ENCODE data around the gene PIMREG. TPM values are rescaled to one million over a fixed set of nuclear protein-coding genes. Genes with fewer than 3 reads are reported as not detected.

Gene PIMREG
- total RNA-seq, 1 experiment from 2014 or later, result 28.3 TPM

GRCh38 chr17:6488008-6488539, 43.8 kb downstream of the PIMREG start:
- intact Hi-C loops (cut with micrococcal nuclease; ENCODE audit: unreplicated experiment), result no loop called here
- Mint-ChIP-seq H3K27me3 (ENCODE audit: unreplicated experiment) (no peaks in the 10 kb centered on the region), H3K4me1 (ENCODE audit: low read depth, unreplicated experiment) (peaks cover 2% of the 10 kb centered on the region), H3K9me3 (ENCODE audit: low read depth, unreplicated experiment) (no peaks in the 10 kb centered on the region), H3K4me3 (ENCODE audit: low read depth, unreplicated experiment) (no peak overlapping the region), H3K27ac (ENCODE audit: unreplicated experiment) (no peak overlapping the region), H3K36me3 (ENCODE audit: insufficient read depth, unreplicated experiment) (no peaks in the 10 kb centered on the region)
- TF ChIP-seq CTCF (IDR thresholded peaks at IDR 0.05; ENCODE audit: unreplicated experiment), result no peak
- BruUV-seq (replicated peaks), result no TSS peak
- CTCF ChIA-PET, result no interaction called here
- no peak for DNase-seq

GRCh38 chr17:6489016-6489550, 44.8 kb downstream of the PIMREG start:
- H3K9me3 Mint-ChIP-seq (ENCODE audit: low read depth, unreplicated experiment), result no peaks in the 10 kb centered on the region
- peaks cover 12% of the 10 kb centered on the region for H3K4me1 Mint-ChIP-seq (ENCODE audit: low read depth, unreplicated experiment)
- no peak for TF ChIP-seq CTCF (IDR thresholded peaks at IDR 0.05; ENCODE audit: unreplicated experiment)
- H3K27ac Mint-ChIP-seq (ENCODE audit: unreplicated experiment), result no peak overlapping the region
- H3K27me3 Mint-ChIP-seq (ENCODE audit: unreplicated experiment), result no peaks in the 10 kb centered on the region
- CTCF ChIA-PET, result no interaction called here
- intact Hi-C loops (cut with micrococcal nuclease; ENCODE audit: unreplicated experiment), result no loop called here
- no peak overlapping the region for H3K4me3 Mint-ChIP-seq (ENCODE audit: low read depth, unreplicated experiment)
- BruUV-seq (replicated peaks), result no TSS peak
- DNase-seq, result no peak
- no peaks in the 10 kb centered on the region for H3K36me3 Mint-ChIP-seq (ENCODE audit: insufficient read depth, unreplicated experiment)

- H3K4me3 Mint-ChIP-seq (ENCODE audit: low read depth, unreplicated experiment), result no peak overlapping the region
- TF ChIP-seq CTCF (IDR thresholded peaks at IDR 0.05; ENCODE audit: unreplicated experiment), result no peak
- BruUV-seq (replicated peaks), result no TSS peak
- DNase-seq, result no peak
- no peaks in the 10 kb centered on the region for H3K9me3 Mint-ChIP-seq (ENCODE audit: low read depth, unreplicated experiment)
- no peaks in the 10 kb centered on the region for H3K36me3 Mint-ChIP-seq (ENCODE audit: insufficient read depth, unreplicated experiment)
- intact Hi-C loops (cut with micrococcal nuclease; ENCODE audit: unreplicated experiment), result no loop called here
- H3K4me1 Mint-ChIP-seq (ENCODE audit: low read depth, unreplicated experiment), result peaks cover 19% of the 10 kb centered on the region
- CTCF ChIA-PET, result interaction anchor here (0.6 to 1.0 kb wide), 2 partner anchors 74 to 179 kb away, joined by 3 to 4 read pairs; no protein-coding TSS in a partner anchor
- H3K27ac Mint-ChIP-seq (ENCODE audit: unreplicated experiment), result no peak overlapping the region
- no peaks in the 10 kb centered on the region for H3K27me3 Mint-ChIP-seq (ENCODE audit: unreplicated experiment)
These were observed 46.9 kb downstream of the PIMREG start for GRCh38 chr17:6491071-6491700.

- CTCF ChIA-PET, result no interaction called here
- Mint-ChIP-seq H3K9me3 (ENCODE audit: low read depth, unreplicated experiment) (no peaks in the 10 kb centered on the region), H3K36me3 (ENCODE audit: insufficient read depth, unreplicated experiment) (no peaks in the 10 kb centered on the region), H3K27me3 (ENCODE audit: unreplicated experiment) (no peaks in the 10 kb centered on the region), H3K27ac (ENCODE audit: unreplicated experiment) (no peak overlapping the region), H3K4me1 (ENCODE audit: low read depth, unreplicated experiment) (peaks cover 19% of the 10 kb centered on the region), H3K4me3 (ENCODE audit: low read depth, unreplicated experiment) (no peak overlapping the region)
- no peak for DNase-seq
- intact Hi-C loops (cut with micrococcal nuclease; ENCODE audit: unreplicated experiment), result no loop called here
- BruUV-seq (replicated peaks), result no TSS peak
- TF ChIP-seq CTCF (IDR thresholded peaks at IDR 0.05; ENCODE audit: unreplicated experiment), result no peak
These were observed 48.8 kb downstream of the PIMREG start for GRCh38 chr17:6492892-6493674.

Data from Calu3 (cell line).